Breast epithelium (tissue), 4 donors: Measurements from ENCODE around the gene GPR84. TPM values are rescaled to one million over a fixed set of nuclear protein-coding genes. Genes with fewer than 3 reads are reported as not detected.
"Not testable (repeated sequence)": the region's sequence is repeated elsewhere in the genome, so short reads cannot be mapped to it uniquely, and the experiment has no call there.

ENCODE experiments used
- DNase-seq, 2 donors: peaks; one replicate each; pipeline ENCODE4 v3.0.0-alpha.2; 2019; ENCODE audit warnings: low spot score in 2 of 2
- H3K27ac ChIP-seq, 2 donors: fragments of 200-600 bp; sonication (generic) in 1 of 2; one replicate each; pipeline ENCODE4 v1.5.1; 2016 to 2019; ENCODE audit warnings: mild to moderate bottlenecking in 1 of 2
- H3K27me3 ChIP-seq, 2 donors: fragments of 200-600 bp; sonication (generic) in 1 of 2; one replicate each; pipeline versions ENCODE4 v1.5.1 to v1.6.0; 2017 to 2019; ENCODE audit warnings: control low read depth in 1 of 2, mild to moderate bottlenecking in 1 of 2
- H3K36me3 ChIP-seq: fragments of 200-600 bp; one replicate; pipeline ENCODE4 v1.5.1; 2019
- H3K4me1 ChIP-seq, 2 donors: fragments of 200-600 bp; sonication (generic); one replicate each; pipeline ENCODE4 v1.5.1; 2016 to 2019; ENCODE audit warnings: control low read depth in 1 of 2
- H3K4me3 ChIP-seq, 3 donors: fragments of 200-600 bp; sonication (generic); 1 replicate in 2 of 3; 2 replicates in 1 of 3; pipeline ENCODE4 v1.5.1; 2016 to 2019; ENCODE audit warnings: mild to moderate bottlenecking in 3 of 3, moderate library complexity in 2 of 3
- H3K9me3 ChIP-seq, 2 donors: fragments of 200-600 bp; sonication (generic) in 1 of 2; one replicate each; pipeline ENCODE4 v1.5.1; 2016 to 2019; ENCODE audit warnings: control low read depth in 1 of 2
- CTCF ChIP-seq, 3 donors: fragments of 450-650 bp; IDR thresholded peaks; one replicate each; pipeline ENCODE4 v1.5.1; 2016 to 2017; ENCODE audit warnings: antibody characterized with exemption in 3 of 3, mild to moderate bottlenecking in 3 of 3, moderate library complexity in 3 of 3
- POLR2A ChIP-seq: fragments of 450-650 bp; IDR thresholded peaks from one replicate; pipeline ENCODE4 v1.6.1; 2016; ENCODE audit warnings: antibody characterized with exemption, mild to moderate bottlenecking, moderate library complexity
- POLR2AphosphoS5 ChIP-seq, 3 donors: sonication (generic); formaldehyde crosslinking; IDR thresholded peaks; one replicate each; pipeline ENCODE4 v1.6.1; 2017; ENCODE audit warnings: antibody characterized with exemption in 3 of 3
- intact Hi-C: fragments of 100-400 bp; cut with DNase I; formaldehyde crosslinking; loops from one replicate; pipeline ENCODE4 v1.15.1; 2023; ENCODE audit warnings: low total_unique reads
- total RNA-seq, 3 donors: library from RNA; depleted of rRNA; stranded (reverse); fragments of >200 nt; gene quantifications; one replicate each; pipeline ENCODE4 v1.1.0, GENCODE V29; 2016

GPR84 gene
- total RNA-seq, 3 donors from 2014 or later = 0.44 TPM; not detected in 2

GRCh38 chr12:54357506-54358190 is 6.6 kb downstream of the GPR84 start:
- H3K27me3 ChIP-seq = no peaks in the 10 kb centered on the region
- DNase-seq = no peak
- no peaks in the 10 kb centered on the region for H3K4me1 ChIP-seq
- H3K27ac ChIP-seq = peak overlapping the region; percentile 90 to 93
- TF ChIP-seq CTCF (IDR thresholded peaks at IDR 0.05) (no peak), POLR2A (no peak), POLR2AphosphoS5 (IDR thresholded peaks at IDR 0.05) (no peak)
- no peaks in the 10 kb centered on the region for H3K36me3 ChIP-seq
- no peaks in the 10 kb centered on the region for H3K9me3 ChIP-seq
- peak overlapping the region in 2 of 3 donors; percentile 69 to 78 for H3K4me3 ChIP-seq
- intact Hi-C loops = no loop called here

- no peak for DNase-seq
- H3K27me3 ChIP-seq = no peaks in the 10 kb centered on the region
- no peak overlapping the region for H3K4me3 ChIP-seq
- no peaks in the 10 kb centered on the region for H3K4me1 ChIP-seq
- peak overlapping the region; percentile 46 to 90 for H3K27ac ChIP-seq
- intact Hi-C loops = no loop called here
- no peak for TF ChIP-seq POLR2A
- no peak for TF ChIP-seq CTCF (IDR thresholded peaks at IDR 0.05)
- TF ChIP-seq POLR2AphosphoS5 (IDR thresholded peaks at IDR 0.05) = no peak
- no peaks in the 10 kb centered on the region for H3K36me3 ChIP-seq
- no peaks in the 10 kb centered on the region for H3K9me3 ChIP-seq
Observed at GRCh38 chr12:54356951-54357356, 7.3 kb downstream of the GPR84 start.

GRCh38 chr12:54356228-54356627 is 8.1 kb downstream of the GPR84 start:
- peak overlapping the region in 1 of 2 donors; percentile 26 for H3K27ac ChIP-seq
- intact Hi-C loops = no loop called here

GRCh38 chr12:54355104-54355815 is 9.0 kb downstream of the GPR84 start:
- TF ChIP-seq CTCF (IDR thresholded peaks at IDR 0.05) (no peak), POLR2A (no peak), POLR2AphosphoS5 (IDR thresholded peaks at IDR 0.05) (no peak)
- intact Hi-C loops = no loop called here
- Histone ChIP-seq H3K27me3 (no peaks in the 10 kb centered on the region), H3K36me3 (no peaks in the 10 kb centered on the region), H3K9me3 (no peaks in the 10 kb centered on the region), H3K27ac (peak overlapping the region in 1 of 2 donors; percentile 26), H3K4me3 (no peak overlapping the region), H3K4me1 (no peaks in the 10 kb centered on the region)
- DNase-seq = no peak

More at GRCh38 chr12:54356228-54356627, 8.1 kb downstream of the GPR84 start:
- Histone ChIP-seq H3K27me3 (no peaks in the 10 kb centered on the region), H3K36me3 (no peaks in the 10 kb centered on the region), H3K9me3 (no peaks in the 10 kb centered on the region), H3K4me1 (no peaks in the 10 kb centered on the region), H3K4me3 (no peak overlapping the region)
- TF ChIP-seq CTCF (IDR thresholded peaks at IDR 0.05) = no peak
- no peak for TF ChIP-seq POLR2AphosphoS5 (IDR thresholded peaks at IDR 0.05)
- TF ChIP-seq POLR2A = no peak
- no peak for DNase-seq

- H3K36me3 ChIP-seq, H3K27ac ChIP-seq, H3K9me3 ChIP-seq, H3K4me1 ChIP-seq, intact Hi-C loops, H3K4me3 ChIP-seq, DNase-seq, H3K27me3 ChIP-seq: not testable (repeated sequence)
Observed at GRCh38 chr12:54354271-54354670, 10.0 kb downstream of the GPR84 start.
